ENCODE results near the gene LRRC27. TPM values are rescaled to one million over a fixed set of nuclear protein-coding genes. Genes with fewer than 3 reads are reported as not detected.

LRRC27 gene
- total RNA-seq, 1 donor from 2014 or later, result 13.8 TPM

- Mint-ChIP-seq H3K9me3 (ENCODE audit: unreplicated experiment) (peaks cover 6% of the 10 kb centered on the region), H3K36me3 (ENCODE audit: unreplicated experiment) (peaks cover 5% of the 10 kb centered on the region), H3K4me1 (ENCODE audit: low read depth, unreplicated experiment) (peaks cover 7% of the 10 kb centered on the region), H3K4me3 (ENCODE audit: unreplicated experiment) (no peak overlapping the region), H3K27me3 (ENCODE audit: unreplicated experiment) (peaks cover 16% of the 10 kb centered on the region), H3K27ac (ENCODE audit: unreplicated experiment) (no peak overlapping the region)
- DNase-seq, result no peak
- no peak for TF ChIP-seq CTCF (IDR thresholded peaks at IDR 0.05; ENCODE audit: partially characterized antibody, unreplicated experiment)
These were observed 24.7 kb downstream of the LRRC27 start for GRCh38 chr10:132356621-132357195.

DNA sequence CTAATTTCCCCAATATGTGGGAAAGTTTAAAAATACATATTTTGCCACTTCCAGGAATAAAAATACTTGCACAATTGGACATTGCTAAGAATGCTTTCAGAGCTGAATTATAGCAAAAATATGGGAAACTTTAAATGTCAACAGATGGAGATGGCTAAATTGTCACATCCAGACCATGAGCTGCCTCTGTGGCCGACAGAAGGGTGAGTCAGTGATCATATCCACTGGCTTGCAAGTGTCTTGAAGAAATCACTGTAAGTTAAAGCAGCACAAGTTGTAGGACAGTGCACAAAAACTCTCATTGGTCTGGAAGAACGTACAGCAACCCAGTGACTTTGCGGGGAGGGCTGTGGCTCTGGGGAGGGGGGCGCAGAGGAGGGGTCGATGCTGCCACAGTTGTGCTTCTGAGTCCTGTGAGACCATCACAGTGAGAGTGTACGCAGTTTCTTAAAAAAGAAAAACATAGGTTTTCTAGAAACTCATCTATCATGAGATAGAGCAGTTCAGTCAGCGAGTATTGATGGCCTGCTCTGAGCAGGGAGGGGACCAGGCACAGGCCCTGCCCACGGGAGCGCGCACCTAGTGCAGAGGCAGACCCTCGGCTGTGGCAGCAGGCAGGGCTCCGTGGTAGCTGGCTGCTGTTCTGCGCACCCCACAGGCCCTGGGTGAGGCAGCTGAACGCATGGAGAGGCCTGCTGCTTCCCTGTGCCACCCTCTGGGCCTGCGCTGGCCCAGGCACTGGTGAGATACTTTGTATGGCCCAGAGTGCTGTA is 25.5 kb downstream of the LRRC27 start:
- H3K27me3 Mint-ChIP-seq (ENCODE audit: unreplicated experiment), result peaks cover 16% of the 10 kb centered on the region
- peaks cover 5% of the 10 kb centered on the region for H3K36me3 Mint-ChIP-seq (ENCODE audit: unreplicated experiment)
- H3K4me3 Mint-ChIP-seq (ENCODE audit: unreplicated experiment), result no peak overlapping the region
- no peak for DNase-seq
- peaks cover 7% of the 10 kb centered on the region for H3K4me1 Mint-ChIP-seq (ENCODE audit: low read depth, unreplicated experiment)
- no peak overlapping the region for H3K27ac Mint-ChIP-seq (ENCODE audit: unreplicated experiment)
- H3K9me3 Mint-ChIP-seq (ENCODE audit: unreplicated experiment), result peaks cover 6% of the 10 kb centered on the region
- TF ChIP-seq CTCF (IDR thresholded peaks at IDR 0.05; ENCODE audit: partially characterized antibody, unreplicated experiment), result no peak

DNA sequence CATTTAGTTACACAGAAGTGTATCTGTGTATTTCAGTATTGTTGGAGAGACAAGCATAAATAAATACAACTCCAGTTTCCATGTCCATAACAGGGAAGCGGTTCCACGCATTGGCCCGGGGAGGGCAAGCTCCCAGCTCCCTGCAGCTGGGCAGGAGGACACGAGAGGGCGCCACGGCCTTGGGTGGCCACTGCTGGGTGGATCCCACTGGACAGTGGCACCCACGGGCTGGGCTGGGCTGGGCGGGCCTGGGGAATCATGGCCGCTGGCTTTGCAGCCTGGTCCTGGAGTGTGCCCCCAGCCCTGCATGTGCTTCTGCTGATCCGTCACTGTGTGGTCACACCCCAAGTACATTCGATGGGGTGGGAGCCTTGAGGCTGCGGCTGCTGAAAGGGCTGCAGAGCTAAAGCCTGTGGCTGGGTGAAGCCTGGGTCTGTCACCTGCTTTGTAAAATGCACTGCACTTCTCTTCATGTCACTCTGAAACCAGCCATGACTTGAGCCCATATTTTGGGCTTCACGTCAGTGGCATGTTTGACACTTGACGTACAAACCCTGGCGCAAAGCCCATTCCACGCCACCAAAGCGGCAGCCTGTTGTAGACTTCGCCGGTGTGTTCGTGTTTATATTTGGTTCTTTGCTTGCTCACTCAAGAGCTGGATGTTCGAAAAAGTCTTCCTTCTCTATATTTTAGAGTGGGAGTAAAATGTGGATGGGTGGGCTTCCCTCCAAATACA is 27.5 kb downstream of the LRRC27 start:
- Mint-ChIP-seq H3K36me3 (ENCODE audit: unreplicated experiment) (peaks cover 5% of the 10 kb centered on the region), H3K27ac (ENCODE audit: unreplicated experiment) (no peak overlapping the region), H3K27me3 (ENCODE audit: unreplicated experiment) (peaks cover 12% of the 10 kb centered on the region), H3K4me1 (ENCODE audit: low read depth, unreplicated experiment) (no peaks in the 10 kb centered on the region), H3K4me3 (ENCODE audit: unreplicated experiment) (no peak overlapping the region), H3K9me3 (ENCODE audit: unreplicated experiment) (peaks cover 4% of the 10 kb centered on the region)
- TF ChIP-seq CTCF (IDR thresholded peaks at IDR 0.05; ENCODE audit: partially characterized antibody, unreplicated experiment), result no peak
- no peak for DNase-seq

DNA sequence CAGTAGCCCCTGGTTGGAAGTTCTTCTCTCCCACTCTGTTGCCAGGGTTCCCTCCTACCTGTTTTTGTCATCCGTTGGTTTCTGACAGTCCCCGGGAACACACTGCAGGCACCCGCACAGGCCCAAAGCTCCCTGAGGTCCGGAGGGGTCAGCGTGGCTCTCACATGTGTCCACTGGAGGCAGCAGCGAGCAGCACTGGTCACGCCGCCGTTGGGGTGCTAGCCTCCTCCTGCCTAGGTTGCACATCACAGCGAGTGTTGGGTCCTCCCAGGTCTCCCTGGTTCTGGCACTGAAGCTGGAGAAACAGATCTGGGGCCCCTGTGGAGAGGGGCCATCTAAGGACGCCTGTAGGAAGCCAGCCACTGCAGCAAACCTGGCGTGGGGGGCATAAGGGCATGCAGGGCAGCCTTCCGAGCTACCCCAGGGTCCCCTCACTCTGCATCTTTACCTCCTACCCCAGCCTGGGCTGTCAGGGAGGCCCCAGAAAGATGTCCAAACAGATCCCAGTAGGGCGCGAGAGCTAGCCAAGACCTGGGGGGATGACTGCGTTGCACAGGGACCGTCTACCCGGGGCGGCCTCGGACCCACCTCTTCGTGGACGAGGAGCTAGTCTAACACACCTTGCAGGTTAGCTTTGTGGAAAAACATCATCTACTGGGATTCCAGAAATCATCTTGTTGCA is 28.9 kb downstream of the LRRC27 start:
- H3K27me3 Mint-ChIP-seq (ENCODE audit: unreplicated experiment), result peaks cover 5% of the 10 kb centered on the region
- H3K4me1 Mint-ChIP-seq (ENCODE audit: low read depth, unreplicated experiment), result no peaks in the 10 kb centered on the region
- peaks cover 12% of the 10 kb centered on the region for H3K36me3 Mint-ChIP-seq (ENCODE audit: unreplicated experiment)
- no peak for DNase-seq
- TF ChIP-seq CTCF (IDR thresholded peaks at IDR 0.05; ENCODE audit: partially characterized antibody, unreplicated experiment), result peak; percentile 55
- peaks cover 4% of the 10 kb centered on the region for H3K9me3 Mint-ChIP-seq (ENCODE audit: unreplicated experiment)
- peak overlapping the region; percentile 59 for H3K27ac Mint-ChIP-seq (ENCODE audit: unreplicated experiment)
- H3K4me3 Mint-ChIP-seq (ENCODE audit: unreplicated experiment), result no peak overlapping the region
